ENCODE data around the gene CNTLN. TPM values are rescaled to one million over a fixed set of nuclear protein-coding genes. Genes with fewer than 3 reads are reported as not detected.
"Not testable (repeated sequence)": the region's sequence is repeated elsewhere in the genome, so short reads cannot be mapped to it uniquely, and the experiment has no call there.

CNTLN gene
- total and polyA plus RNA-seq, 2 of the 13 experiments (the other 11 are each of a cell fraction or from before 2014, with no cell fraction given) = 1.5 to 5.7 TPM

DNA sequence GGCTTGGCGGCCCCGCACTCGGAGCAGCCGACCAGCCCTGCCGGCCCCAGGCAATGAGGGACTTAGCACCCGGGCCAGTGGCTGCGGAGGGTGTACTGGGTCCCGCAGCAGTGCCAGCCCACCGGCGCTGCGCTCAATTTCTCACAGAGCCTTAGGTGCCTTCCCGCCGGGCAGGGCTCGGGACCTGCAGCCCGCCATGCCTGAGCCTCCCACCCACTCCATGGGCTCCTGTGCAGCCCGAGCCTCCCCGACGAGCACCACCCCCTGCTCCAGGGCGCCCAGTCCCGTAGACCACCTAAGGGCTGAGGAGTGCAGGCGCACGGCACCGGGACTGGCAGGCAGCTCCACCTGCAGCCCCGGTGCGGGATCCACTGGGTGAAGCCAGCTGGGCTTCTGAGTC, 219.2 kb downstream of the CNTLN start:
- H2AFZ ChIP-seq (ENCODE audit: low read length); H3K27ac ChIP-seq (ENCODE audit: extremely low read length, insufficient read depth, low read length); H4K20me1 ChIP-seq (ENCODE audit: insufficient read depth, low read length); CTCF ChIA-PET (ENCODE audit: low intra/inter-chr PET ratio, low total read pairs); H3K4me2 ChIP-seq (ENCODE audit: low read depth, low read length); FAIRE-seq; H3K9ac ChIP-seq (ENCODE audit: insufficient read depth, low read depth, low read length); H3K36me3 ChIP-seq (replicated peaks in 1 of 2; ENCODE audit: control insufficient read depth in 1 of 2, insufficient read depth in 2 of 2, low read length in 2 of 2); H3K79me2 ChIP-seq (ENCODE audit: insufficient read depth, low read length); H3K4me1 ChIP-seq (ENCODE audit: insufficient read depth, low read length); POLR2A ChIA-PET; in situ Hi-C loops (cut with HindIII; ENCODE audit: extremely low pct_ligation_motif_present, low pct_unique_long_range_greater_than_20kb); BruUV-seq (replicated peaks); H3K27me3 ChIP-seq (ENCODE audit: control insufficient read depth in 1 of 2, insufficient read depth in 2 of 2, low read length in 2 of 2); DNase-seq (ENCODE audit: low spot score); ATAC-seq; H3K4me3 ChIP-seq (replicated peaks in 1 of 3; ENCODE audit: insufficient read depth in 1 of 3, low read depth in 2 of 3, low read length in 3 of 3); intact Hi-C loops (cut with micrococcal nuclease; ENCODE audit: unreplicated experiment): not testable (repeated sequence)
- H3K9me3 ChIP-seq (ENCODE audit: low read length) = peaks cover 27% of the 10 kb centered on the region
- 100% methylated on average over 2 of the region's 25 CpGs for WGBS (ENCODE audit: low lambda C conversion rate)

DNA sequence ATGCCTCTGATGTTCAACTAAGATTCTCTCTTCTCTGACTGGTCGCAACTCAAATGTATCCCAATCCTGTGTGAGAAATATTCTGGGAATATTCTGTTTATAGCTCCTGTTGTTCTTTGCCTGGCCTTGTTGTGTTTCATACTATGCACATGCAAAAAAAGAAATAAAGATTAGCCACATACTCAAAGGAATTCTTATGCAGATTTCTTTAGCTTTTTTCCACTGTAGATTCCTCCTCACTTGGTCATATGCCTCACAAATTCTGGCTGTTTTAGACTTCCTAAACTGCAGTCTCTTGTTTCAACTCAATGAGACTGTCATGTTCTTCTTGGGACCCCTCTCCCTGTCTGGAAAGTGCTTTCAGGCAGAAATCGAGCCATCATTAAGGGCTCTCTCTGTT, 226.5 kb downstream of the CNTLN start:
- intact Hi-C loops (cut with micrococcal nuclease; ENCODE audit: unreplicated experiment) (no loop called here), in situ Hi-C loops (cut with HindIII; ENCODE audit: extremely low pct_ligation_motif_present, low pct_unique_long_range_greater_than_20kb) (no loop called here)
- FAIRE-seq = no peak
- H3K27me3 ChIP-seq (ENCODE audit: control insufficient read depth in 1 of 2, insufficient read depth in 2 of 2, low read length in 2 of 2) = no peaks in the 10 kb centered on the region
- no peak overlapping the region for H3K9ac ChIP-seq (ENCODE audit: insufficient read depth, low read depth, low read length)
- DNase-seq (ENCODE audit: low spot score) = no peak
- no peaks in the 10 kb centered on the region for H4K20me1 ChIP-seq (ENCODE audit: insufficient read depth, low read length)
- no TSS peak for BruUV-seq (replicated peaks)
- peaks cover 29% of the 10 kb centered on the region for H3K9me3 ChIP-seq (ENCODE audit: low read length)
- no peak overlapping the region for H2AFZ ChIP-seq (ENCODE audit: low read length)
- TF ChIP-seq MYC (CRISPR knock-in tag; IDR thresholded peaks at IDR 0.05; ENCODE audit: borderline replicate concordance) (no peak), ZNF614 (CRISPR knock-in tag; IDR thresholded peaks at IDR 0.05; ENCODE audit: borderline replicate concordance) (no peak), SRY (CRISPR knock-in tag; IDR thresholded peaks at IDR 0.05) (no peak), SALL2 (CRISPR knock-in tag; IDR thresholded peaks at IDR 0.05) (no peak), MTA3 (CRISPR knock-in tag; IDR thresholded peaks at IDR 0.05) (no peak), XRCC5 (optimal IDR thresholded peaks at IDR 0.05; ENCODE audit: low read length) (no peak), NFKB2 (CRISPR knock-in tag; IDR thresholded peaks at IDR 0.05; ENCODE audit: borderline replicate concordance) (no peak), MZF1 (CRISPR knock-in tag; IDR thresholded peaks at IDR 0.05; ENCODE audit: borderline replicate concordance) (no peak), NPAS2 (CRISPR knock-in tag; IDR thresholded peaks at IDR 0.05; ENCODE audit: borderline replicate concordance) (no peak)
- TF ChIP-seq, protein P1, sequence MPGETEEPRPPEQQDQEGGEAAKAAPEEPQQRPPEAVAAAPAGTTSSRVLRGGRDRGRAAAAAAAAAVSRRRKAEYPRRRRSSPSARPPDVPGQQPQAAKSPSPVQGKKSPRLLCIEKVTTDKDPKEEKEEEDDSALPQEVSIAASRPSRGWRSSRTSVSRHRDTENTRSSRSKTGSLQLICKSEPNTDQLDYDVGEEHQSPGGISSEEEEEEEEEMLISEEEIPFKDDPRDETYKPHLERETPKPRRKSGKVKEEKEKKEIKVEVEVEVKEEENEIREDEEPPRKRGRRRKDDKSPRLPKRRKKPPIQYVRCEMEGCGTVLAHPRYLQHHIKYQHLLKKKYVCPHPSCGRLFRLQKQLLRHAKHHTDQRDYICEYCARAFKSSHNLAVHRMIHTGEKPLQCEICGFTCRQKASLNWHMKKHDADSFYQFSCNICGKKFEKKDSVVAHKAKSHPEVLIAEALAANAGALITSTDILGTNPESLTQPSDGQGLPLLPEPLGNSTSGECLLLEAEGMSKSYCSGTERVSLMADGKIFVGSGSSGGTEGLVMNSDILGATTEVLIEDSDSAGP (CRISPR knock-in tag; IDR thresholded peaks at IDR 0.05; ENCODE audit: borderline replicate concordance) = no peak
- ChIA-PET POLR2A (no interaction called here), CTCF (ENCODE audit: low intra/inter-chr PET ratio, low total read pairs) (no interaction called here)
- H3K4me1 ChIP-seq (ENCODE audit: insufficient read depth, low read length) = no peaks in the 10 kb centered on the region
- no peak for ATAC-seq
- no peak overlapping the region for H3K4me2 ChIP-seq (ENCODE audit: low read depth, low read length)
- no peak overlapping the region for H3K27ac ChIP-seq (ENCODE audit: extremely low read length, insufficient read depth, low read length)
- no peaks in the 10 kb centered on the region for H3K79me2 ChIP-seq (ENCODE audit: insufficient read depth, low read length)
- no peaks in the 10 kb centered on the region for H3K36me3 ChIP-seq (replicated peaks in 1 of 2; ENCODE audit: control insufficient read depth in 1 of 2, insufficient read depth in 2 of 2, low read length in 2 of 2)
- WGBS (ENCODE audit: low lambda C conversion rate) = 55% methylated on average over 2 of the region's 2 CpGs
- no peak overlapping the region for H3K4me3 ChIP-seq (replicated peaks in 1 of 3; ENCODE audit: insufficient read depth in 1 of 3, low read depth in 2 of 3, low read length in 3 of 3)
